ENCODE measurements around the gene PTEN.

Gene PTEN

DNA sequence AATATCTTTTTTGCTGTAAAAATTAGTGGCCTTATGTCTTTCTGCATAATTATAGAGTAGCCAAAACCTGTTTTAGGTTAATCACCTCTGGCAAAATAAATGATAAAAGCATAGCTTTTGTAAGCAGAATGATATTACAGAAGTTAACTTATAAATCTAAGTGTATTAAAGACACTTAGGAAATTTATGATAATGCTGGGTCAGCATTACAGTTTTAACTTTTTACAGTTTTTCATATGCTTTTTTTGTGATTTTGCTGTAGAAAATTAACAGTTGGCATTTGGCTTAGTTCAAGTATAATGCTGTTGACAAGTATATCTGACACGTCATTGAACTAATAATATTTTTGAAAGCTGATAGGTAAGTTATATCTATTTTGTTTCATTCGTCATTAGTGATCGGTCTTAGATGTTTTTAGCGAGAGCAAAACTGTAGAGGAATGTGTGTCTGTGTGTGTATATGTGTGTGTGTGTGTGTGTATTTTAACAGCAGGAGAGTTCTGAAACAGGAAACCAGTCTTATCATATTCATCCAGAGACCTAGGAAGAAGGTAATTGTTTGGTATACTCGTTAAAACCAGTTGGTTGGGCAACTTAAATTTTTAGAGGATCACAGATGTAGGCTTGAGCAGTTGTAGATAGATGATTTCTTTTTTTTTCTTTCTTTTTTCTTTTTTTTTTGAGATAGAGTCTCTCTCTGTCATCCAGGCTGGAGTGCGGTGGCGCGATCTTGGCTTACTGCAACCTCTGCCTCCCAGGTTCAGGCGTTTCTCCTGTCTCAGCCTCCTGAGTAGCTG, 15.4 kb downstream of the PTEN start (continued):
- TF ChIP-seq, protein P1, sequence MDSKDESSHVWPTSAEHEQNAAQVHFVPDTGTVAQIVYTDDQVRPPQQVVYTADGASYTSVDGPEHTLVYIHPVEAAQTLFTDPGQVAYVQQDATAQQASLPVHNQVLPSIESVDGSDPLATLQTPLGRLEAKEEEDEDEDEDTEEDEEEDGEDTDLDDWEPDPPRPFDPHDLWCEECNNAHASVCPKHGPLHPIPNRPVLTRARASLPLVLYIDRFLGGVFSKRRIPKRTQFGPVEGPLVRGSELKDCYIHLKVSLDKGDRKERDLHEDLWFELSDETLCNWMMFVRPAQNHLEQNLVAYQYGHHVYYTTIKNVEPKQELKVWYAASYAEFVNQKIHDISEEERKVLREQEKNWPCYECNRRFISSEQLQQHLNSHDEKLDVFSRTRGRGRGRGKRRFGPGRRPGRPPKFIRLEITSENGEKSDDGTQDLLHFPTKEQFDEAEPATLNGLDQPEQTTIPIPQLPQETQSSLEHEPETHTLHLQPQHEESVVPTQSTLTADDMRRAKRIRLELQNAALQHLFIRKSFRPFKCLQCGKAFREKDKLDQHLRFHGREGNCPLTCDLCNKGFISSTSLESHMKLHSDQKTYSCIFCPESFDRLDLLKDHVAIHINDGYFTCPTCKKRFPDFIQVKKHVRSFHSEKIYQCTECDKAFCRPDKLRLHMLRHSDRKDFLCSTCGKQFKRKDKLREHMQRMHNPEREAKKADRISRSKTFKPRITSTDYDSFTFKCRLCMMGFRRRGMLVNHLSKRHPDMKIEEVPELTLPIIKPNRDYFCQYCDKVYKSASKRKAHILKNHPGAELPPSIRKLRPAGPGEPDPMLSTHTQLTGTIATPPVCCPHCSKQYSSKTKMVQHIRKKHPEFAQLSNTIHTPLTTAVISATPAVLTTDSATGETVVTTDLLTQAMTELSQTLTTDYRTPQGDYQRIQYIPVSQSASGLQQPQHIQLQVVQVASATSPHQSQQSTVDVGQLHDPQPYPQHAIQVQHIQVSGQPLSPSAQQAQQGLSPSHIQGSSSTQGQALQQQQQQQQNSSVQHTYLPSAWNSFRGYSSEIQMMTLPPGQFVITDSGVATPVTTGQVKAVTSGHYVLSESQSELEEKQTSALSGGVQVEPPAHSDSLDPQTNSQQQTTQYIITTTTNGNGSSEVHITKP (tag by site-specific recombination; IDR thresholded peaks at IDR 0.05), result peak; percentile 51
- TF ChIP-seq, protein P2, sequence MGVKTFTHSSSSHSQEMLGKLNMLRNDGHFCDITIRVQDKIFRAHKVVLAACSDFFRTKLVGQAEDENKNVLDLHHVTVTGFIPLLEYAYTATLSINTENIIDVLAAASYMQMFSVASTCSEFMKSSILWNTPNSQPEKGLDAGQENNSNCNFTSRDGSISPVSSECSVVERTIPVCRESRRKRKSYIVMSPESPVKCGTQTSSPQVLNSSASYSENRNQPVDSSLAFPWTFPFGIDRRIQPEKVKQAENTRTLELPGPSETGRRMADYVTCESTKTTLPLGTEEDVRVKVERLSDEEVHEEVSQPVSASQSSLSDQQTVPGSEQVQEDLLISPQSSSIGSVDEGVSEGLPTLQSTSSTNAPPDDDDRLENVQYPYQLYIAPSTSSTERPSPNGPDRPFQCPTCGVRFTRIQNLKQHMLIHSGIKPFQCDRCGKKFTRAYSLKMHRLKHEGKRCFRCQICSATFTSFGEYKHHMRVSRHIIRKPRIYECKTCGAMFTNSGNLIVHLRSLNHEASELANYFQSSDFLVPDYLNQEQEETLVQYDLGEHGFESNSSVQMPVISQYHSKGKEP (tag by site-specific recombination; IDR thresholded peaks at IDR 0.05), result no peak
- TF ChIP-seq ZNF426 (tag by site-specific recombination; IDR thresholded peaks at IDR 0.05) (no peak), ZNF311 (tag by site-specific recombination; IDR thresholded peaks at IDR 0.05; ENCODE audit: borderline replicate concordance) (no peak), ZNF558 (tag by site-specific recombination; IDR thresholded peaks at IDR 0.05) (no peak; the same call in 1 of the 2 replicates), ZXDB (tag by site-specific recombination; IDR thresholded peaks at IDR 0.05) (peak; percentile 96), ZNF658 (tag by site-specific recombination; IDR thresholded peaks at IDR 0.05) (no peak), SCRT2 (tag by site-specific recombination; IDR thresholded peaks at IDR 0.05) (no peak), ZNF791 (tag by site-specific recombination; IDR thresholded peaks at IDR 0.05) (no peak), ZNF211 (tag by site-specific recombination; IDR thresholded peaks at IDR 0.05; ENCODE audit: low read depth) (no peak), ZNF433 (tag by site-specific recombination; IDR thresholded peaks at IDR 0.05; ENCODE audit: low read depth) (no peak), GLI4 (tag by site-specific recombination; IDR thresholded peaks at IDR 0.05) (no peak), ZNF341 (tag by site-specific recombination; IDR thresholded peaks at IDR 0.05; ENCODE audit: low read depth) (no peak), ZNF292 (tag by site-specific recombination; IDR thresholded peaks at IDR 0.05; ENCODE audit: borderline replicate concordance, low read depth) (no peak), ZNF214 (tag by site-specific recombination; IDR thresholded peaks at IDR 0.05; ENCODE audit: borderline replicate concordance) (no peak), ZNF585B (tag by site-specific recombination; IDR thresholded peaks at IDR 0.05) (no peak), ZNF404 (tag by site-specific recombination; IDR thresholded peaks at IDR 0.05) (no peak), ZFHX2 (tag by site-specific recombination; conservative IDR thresholded peaks at IDR 0.05) (no peak), RBAK (tag by site-specific recombination; IDR thresholded peaks at IDR 0.05) (no peak), ZNF114 (tag by site-specific recombination; IDR thresholded peaks at IDR 0.05) (no peak), ZNF37A (tag by site-specific recombination; IDR thresholded peaks at IDR 0.05) (no peak), ZNF514 (tag by site-specific recombination; IDR thresholded peaks at IDR 0.05) (no peak), ZNF626 (tag by site-specific recombination; IDR thresholded peaks at IDR 0.05) (no peak), ZBTB1 (tag by site-specific recombination; IDR thresholded peaks at IDR 0.05) (0 out of 2 replicates have a peak, but pooled peaks have one; percentile 62), ZNF354C (tag by site-specific recombination; IDR thresholded peaks at IDR 0.05; ENCODE audit: borderline replicate concordance, low read depth) (no peak), ZNF561 (tag by site-specific recombination; IDR thresholded peaks at IDR 0.05; ENCODE audit: borderline replicate concordance) (0 out of 2 replicates have a peak, but pooled peaks have one; percentile 21)
- TF ChIP-seq, protein P3, sequence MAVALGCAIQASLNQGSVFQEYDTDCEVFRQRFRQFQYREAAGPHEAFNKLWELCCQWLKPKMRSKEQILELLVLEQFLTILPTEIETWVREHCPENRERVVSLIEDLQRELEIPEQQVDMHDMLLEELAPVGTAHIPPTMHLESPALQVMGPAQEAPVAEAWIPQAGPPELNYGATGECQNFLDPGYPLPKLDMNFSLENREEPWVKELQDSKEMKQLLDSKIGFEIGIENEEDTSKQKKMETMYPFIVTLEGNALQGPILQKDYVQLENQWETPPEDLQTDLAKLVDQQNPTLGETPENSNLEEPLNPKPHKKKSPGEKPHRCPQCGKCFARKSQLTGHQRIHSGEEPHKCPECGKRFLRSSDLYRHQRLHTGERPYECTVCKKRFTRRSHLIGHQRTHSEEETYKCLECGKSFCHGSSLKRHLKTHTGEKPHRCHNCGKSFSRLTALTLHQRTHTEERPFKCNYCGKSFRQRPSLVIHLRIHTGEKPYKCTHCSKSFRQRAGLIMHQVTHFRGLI (tag by site-specific recombination; IDR thresholded peaks at IDR 0.05), result peak; percentile 92
- TF ChIP-seq, protein P4, sequence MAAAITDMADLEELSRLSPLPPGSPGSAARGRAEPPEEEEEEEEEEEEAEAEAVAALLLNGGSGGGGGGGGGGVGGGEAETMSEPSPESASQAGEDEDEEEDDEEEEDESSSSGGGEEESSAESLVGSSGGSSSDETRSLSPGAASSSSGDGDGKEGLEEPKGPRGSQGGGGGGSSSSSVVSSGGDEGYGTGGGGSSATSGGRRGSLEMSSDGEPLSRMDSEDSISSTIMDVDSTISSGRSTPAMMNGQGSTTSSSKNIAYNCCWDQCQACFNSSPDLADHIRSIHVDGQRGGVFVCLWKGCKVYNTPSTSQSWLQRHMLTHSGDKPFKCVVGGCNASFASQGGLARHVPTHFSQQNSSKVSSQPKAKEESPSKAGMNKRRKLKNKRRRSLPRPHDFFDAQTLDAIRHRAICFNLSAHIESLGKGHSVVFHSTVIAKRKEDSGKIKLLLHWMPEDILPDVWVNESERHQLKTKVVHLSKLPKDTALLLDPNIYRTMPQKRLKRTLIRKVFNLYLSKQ (tag by site-specific recombination; IDR thresholded peaks at IDR 0.05; ENCODE audit: borderline replicate concordance), result no peak

Measured in HEK293 (cell line).